HG02610 (cell line): ENCODE data around the gene WIZ.

Source experiments
- ATAC-seq: cut with Tn5 transposase; IDR thresholded peaks from one replicate; pipeline ENCODE4 v1.9.1; 2021; ENCODE audit warnings: mild to moderate bottlenecking, moderate library complexity; ENCODE audit not compliant: unreplicated experiment

The WIZ gene

DNA sequence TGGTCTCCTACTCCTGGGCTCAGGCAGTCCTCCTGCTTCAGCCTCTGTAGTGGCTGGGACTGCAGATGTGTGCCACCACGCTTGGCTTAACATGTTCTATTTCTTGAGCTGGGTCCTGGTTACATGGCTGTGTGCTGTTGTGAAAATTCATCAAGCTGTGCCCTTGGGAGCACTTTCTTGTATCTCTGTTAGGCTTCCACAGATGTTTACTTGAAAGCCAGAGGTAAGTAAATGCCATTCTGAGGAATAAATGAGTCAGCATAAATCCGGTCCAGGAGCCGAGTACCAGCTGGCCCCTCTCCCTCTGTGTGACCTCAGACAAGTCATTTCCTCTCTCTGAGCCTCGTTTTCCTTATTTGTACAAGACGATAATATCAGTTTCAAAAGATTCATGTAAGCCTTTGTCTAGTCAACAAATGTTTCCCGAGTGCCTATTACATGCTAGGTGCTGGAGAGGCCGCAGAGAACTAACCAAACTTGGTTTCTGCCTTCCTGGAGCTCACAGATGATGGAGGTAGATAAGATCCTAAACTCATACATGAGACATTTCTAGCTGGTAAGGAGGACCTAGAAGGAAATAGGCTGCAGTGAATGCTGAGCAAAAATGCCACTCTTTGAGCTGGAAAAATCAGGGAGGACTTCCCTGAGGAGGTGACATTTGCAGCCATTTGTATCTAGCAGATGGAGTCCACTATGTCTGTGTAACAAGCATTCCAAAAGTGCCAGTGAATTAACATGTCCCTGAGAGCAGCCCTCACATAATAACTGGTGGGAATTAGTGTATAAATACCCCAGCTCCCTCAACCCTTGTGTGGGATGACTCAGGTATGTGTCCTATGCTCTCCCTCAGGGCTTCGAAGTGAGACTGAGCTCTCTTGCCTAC is 17.3 kb upstream of the WIZ start:
- peak; percentile 51 for ATAC-seq

DNA sequence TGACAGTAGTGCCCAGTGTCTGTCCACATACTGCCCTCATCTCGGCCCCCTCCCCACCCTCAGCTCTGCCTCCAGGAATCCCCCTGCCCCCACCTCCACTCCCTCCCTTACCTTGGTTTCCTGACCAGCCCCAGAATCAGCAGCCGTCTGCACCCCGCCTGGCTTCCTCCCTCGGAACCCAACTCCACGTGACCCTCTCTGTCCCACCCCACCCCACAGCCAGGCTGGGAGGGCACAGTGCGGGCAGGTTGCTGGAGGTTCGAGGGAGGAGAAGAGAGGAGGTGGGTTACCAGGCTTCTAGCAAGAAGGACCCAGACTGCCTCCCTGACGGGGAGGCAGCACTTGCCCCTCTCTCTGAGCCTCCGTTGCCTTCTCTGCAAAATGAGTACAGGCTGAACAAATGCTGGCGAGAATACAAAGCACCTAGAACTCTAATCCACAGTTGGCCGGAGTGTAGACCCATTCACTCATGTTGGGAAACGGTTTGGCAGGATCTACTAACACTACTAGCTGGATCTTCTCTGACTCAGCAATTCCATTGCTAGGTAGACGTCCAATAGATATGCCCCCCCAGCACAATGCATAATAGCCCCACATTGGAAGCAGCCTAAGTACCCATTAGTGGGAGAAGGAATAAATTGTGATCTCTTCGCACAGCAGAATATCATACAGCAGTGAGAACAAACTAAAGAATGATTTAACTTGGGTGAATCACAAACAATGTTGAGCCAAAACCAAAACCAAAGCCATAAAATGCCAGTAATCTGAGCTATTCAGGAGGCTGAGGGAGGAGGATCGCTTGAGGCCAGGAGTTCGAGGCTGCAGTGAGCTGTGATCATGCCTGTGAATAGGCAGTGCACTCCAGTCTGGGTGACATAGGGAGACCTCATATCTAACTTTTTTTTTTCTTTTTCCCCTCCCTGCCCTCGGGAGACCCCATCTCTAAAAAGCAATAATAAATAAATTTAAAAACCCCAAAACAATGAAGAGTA is 14.9 kb upstream of the WIZ start, which contains the start of gene RASAL3:
RASAL3 (minus strand) TSS at position 151 of the 992 bp plus-strand sequence. CDS start 186 bp downstream, outside the sequence.
- ATAC-seq = peak; percentile 42

DNA sequence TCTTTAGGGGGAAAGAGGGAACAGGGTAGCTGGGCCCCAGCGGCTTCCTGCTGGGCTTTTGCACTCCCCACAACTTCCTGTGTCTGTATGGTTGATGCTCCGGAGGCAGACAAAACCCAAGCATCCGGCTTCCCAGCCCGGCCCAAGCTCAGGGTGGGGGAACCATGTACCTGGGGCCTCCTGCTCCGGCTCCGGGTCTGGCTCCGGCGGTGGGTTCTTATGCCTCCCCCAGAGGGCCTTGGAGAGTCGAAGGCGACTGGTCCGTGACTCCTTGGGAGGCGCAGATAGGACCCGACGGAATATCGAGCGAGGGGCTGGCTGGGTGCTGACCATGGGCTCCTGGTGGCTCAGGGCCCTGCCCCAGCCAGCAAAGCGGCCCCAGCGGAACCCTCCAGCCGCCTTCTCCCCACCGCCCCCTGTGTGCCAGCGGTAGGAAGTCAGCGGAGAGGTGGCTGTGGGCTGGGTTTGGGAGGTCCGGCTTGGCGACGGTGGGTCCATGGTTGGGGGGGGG is 14.2 kb upstream of the WIZ start:
- peak; percentile 45 for ATAC-seq

DNA sequence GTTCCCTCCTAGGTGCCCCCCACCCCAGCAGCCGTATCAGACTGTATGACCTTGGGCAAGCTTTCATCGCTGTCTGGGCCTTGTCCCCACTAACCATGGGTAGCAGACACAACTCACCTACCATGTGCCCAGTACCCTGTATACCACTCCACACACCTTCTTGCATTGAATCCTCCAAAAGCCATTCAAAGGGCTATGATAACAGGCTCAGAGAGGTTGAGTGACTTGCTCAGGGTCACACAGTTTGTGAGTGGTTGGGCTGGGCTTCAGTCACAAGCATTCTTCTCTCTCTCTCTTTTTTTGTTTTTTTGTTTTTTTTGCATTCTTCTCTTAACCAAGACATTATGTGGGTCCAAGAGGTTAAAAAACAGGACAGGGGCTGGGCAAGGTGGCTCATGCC is 11.9 kb upstream of the WIZ start:
- ATAC-seq = no peak

DNA sequence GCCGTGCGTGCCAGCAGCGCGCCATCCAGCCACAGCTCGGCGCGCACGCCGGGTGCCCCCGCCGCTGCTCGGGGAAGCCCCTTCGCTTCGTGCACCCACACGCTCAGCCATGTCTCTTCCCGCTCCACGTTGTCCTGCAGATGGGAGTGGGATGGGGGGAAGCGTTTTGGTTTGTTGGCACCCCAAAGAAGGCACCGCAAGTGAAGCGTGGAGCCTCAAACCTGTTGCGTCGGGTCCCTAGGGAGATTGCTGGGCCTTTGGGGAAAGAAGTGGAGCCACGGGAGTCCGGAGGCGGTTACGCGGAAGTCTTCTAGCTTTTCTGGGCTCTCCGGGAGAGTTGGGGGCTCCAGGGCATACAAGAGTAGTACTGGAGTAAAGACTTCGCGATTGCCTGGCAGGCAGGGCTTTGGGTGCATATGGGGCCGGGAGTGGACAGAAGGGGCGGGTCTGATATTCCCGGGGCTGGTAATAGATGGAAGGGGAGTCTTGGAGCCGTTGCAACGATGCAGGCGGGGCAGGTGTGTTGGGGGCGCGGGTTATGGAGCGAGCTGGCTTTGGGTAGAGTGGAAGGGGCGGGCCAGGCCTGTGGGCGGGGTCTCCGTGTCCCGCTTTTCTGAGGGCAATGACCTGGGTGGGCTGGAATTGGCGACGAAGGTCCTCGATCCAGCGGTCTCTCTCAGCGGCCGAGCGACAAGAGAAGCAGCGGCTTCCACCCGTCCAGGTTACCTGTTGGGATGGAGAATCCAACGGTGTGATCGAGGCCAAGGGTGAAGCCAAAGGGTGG is 8.1 kb upstream of the WIZ start:
- ATAC-seq = no peak

DNA sequence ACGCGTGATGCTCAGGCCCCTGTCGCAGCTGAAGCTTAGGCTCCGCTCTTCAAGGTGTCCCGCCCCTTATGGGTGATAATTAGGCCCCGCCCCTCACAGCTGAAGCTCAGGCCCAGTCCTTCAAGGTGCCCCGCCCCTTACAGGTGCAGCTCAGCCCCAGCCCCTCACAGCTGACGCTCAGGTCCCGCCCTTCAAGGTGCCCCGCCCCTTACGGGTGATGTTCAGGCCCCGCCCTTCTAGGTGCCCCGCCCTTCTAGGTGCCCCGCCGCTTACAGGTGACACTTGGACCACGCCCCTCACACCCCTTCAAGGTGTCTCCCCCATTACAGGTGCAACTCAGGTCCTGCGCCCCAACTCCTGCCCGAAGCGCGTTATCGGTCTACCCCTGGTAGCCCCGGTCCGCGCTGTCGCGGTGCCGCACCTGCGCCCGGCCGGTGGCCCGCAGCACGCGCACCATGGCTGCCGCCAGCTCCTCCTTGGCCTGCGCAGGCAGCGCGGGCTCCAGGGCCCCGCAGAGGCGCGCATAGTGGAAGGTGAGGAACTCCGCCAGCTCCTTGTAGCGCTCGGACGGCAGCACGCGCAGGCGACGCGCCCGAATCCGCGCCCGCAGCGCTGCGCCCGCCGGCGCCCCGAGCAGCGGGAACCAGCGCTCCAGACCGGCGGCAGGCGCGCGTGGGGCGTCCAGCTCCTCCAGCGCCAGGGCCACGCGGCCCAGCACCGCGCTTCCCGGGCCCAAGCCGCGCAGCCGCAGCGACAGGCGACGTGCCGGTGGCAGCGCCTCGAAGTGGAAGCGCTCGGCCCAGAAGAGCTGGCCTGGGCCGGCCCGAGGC is 7.3 kb upstream of the WIZ start:
- no peak for ATAC-seq

DNA sequence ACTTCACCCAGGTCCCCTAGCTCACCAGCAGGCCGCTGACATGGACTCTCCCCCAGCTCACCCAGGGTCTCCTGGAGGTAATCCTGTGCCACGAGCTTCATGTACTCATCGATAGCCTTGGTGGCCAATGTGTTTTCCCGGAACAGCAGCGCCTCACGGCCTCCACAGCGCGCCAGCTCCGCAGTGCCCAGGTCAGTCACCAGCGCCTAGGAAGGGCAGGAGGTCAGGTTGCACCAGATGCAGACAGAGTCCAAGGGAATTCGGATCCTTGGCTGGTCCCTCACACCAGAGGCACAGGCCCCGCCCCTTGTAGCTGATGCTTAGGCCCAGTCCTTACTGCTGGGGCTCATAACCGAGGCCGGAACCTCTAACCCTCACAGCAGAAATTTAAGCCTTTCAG is 6.7 kb upstream of the WIZ start:
- no peak for ATAC-seq

DNA sequence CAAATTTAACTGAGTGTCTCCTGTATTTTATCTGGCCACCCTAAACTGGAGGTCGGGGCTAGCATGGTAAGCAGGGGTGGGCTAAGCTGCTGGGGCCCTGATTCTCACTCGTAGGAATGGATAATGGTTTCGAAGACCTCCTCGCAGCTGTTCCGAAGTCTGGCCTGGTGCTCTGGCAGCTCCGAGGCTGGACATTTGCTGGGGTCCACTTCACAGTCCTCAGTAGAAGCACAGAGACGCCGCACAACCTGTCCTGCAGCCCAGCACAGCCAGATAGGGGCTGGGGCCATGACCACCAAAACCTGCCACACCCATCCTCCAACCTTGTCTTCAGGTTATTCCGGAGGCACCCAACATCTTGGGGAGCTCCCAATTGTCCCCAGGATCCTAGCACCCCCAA is 6.2 kb upstream of the WIZ start:
- no peak for ATAC-seq

DNA sequence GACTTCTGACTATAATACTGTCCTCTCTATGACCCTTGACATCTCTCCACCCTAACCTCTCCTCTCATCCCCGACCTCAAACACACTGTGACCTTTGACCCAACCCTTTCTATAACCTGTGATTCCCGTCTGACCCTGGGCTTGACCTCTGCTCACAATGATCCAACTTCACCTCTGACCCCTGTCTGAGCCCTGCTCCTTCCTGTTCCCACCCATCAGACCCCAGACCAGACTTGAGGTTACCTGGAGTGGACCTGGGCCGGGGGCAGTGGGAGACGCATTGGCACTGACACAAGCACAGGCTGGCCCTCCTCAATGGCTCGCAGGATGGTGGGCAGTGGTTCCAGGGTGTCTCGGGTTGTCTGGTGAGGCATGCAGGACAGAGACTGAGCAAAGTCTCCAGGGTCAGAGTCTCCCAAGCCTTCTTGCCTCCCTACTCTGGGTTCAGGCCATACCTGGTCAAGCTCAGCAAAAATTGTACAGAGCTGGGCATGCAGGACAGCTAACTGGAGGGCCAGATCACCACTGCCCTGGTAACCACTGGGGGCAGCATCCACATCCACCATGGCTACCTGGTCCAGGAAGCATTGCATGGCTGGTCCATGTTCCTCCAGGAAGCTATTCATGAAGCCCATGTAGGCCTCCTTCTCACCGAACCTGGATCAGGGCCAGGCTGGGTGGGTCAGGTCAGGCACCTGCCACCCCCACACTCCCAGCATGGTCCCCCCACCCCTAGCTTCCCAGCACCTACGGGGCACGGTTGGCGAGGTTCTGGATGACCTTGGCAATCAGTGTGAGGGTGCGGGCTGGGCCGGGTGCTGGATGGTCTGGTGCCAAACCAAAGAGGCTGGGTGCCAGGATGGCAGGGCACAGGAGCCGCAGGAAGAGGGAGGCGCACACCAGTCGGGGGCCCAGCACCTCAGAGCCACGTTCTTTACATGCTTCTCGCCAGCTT is 4.4 kb upstream of the WIZ start:
- no peak for ATAC-seq

DNA sequence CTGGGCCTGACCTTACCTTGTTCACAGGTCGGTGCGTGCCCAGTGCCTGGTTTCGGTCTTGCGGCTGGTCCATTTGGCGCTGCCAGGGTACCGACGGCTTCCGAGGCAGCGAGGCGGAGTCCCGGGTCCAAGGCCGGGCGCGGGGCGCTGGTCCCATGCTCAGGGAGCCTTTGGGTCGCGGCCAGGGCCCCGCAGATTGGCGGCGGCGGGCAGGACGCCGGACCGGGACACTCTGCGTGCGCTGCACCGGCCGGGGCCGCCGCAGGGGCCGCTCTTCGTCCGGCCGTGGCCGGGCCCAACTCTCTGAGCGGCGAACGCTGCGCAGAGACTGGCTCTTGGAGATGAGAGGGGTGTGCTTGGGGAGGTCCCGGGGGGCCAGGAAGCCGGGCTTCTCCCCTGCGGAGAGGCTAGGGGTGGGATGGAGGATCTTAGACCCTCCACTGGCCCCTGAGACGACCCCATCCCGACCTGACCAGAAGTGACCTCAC is 3.4 kb upstream of the WIZ start:
- ATAC-seq = no peak

DNA sequence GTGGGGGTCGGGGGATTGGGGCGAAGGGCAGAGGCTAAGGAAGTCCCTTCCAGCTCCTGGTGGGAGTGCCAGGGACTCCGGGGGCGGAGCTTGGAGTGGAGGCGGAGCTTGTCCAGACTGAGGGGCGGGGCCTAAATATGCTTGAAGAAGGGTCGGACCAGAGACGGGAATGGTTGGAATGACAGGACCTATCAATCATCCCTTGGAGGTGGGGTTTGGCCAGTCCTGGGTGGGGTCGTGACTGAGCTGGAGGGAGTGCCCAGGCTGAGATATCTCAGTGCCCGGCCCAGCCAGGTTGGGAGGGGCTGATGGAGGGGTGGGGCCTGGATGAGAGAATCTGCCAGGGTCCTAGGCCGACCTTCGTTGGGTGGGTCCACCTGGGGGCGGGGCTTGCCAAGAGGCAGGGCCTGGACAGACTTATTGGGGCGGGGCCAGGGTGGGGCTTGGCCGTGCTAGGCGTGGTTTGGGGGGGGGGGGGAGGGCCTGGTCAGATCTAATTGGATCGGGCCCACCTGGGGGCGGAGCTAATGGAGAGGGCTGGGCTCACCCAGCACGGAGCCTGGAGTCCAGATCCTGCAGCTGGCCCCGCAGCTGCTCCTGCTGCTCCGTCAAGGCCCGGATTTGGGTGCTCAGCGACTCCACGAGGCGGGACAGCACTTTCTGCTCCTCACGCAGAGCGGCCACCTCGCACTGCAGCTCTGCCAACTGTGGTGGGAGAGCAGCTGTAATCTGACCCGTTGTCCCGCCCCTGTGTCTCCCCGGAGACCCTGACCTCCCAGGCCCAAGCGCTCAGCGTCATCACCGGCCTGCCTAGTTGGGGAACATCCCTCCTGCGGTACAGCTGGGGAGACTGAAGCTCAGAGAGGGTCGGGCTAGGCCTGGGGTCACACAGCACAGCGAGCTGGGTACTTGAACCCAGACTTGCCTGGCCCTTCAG is 2.6 kb upstream of the WIZ start:
- no peak for ATAC-seq

DNA sequence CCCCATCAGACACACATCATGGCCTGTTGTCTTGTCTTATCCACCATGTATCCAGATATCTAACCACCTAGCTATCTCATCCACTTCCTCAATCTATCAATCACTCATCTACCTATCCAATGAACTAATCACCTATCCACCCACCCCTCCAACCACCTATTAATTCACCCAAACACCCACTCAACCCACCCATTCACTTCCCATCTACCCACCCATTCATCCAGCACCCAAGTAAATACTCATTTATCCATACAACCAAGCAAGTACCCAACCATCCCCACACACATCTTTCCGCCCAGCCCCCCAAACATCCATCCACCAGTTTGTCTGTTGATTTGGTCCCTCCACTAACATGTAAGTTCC is 753 bp upstream of the WIZ start:
- ATAC-seq = no peak

DNA sequence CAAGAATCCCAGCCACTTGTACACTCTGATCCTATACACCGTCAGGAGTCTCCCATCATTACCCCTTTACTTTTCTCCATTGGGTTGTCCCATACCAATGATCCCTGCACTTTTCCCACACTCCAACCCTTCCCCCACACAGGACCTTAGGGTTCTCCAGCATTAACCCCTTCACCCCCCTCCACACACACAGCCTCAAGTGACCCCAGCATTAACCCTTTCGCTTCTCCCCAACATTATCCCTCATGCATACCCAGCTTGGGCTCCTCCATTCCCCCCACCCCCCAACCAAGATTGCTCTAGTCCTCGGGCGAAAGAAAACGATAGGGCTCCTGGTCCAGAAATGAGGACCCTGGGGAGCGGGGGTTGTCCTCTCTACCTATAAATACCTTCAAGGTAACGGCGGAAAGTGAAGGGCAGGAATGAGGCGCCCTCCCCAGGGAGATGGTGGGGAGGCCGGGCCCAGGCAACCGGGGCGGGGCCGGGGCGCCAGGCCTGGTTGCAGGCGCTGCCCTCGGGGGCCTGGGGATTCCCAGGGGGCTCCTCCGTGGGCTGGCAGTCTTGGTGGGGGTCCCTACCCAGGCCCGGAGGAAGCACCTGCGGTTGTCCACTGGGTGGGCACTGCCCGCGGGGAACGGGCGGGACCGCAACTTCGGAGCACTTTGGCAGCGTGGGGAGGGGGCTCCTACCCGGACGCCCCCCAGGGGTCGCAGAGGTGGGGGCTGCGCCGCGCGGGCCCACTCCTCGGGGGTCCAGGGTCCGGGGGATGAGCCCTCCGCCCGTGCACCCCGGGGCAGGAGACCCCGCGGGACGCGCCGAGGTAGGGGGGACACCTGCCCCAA is 757 bp downstream of the WIZ start:
- ATAC-seq = peak; percentile 9

DNA sequence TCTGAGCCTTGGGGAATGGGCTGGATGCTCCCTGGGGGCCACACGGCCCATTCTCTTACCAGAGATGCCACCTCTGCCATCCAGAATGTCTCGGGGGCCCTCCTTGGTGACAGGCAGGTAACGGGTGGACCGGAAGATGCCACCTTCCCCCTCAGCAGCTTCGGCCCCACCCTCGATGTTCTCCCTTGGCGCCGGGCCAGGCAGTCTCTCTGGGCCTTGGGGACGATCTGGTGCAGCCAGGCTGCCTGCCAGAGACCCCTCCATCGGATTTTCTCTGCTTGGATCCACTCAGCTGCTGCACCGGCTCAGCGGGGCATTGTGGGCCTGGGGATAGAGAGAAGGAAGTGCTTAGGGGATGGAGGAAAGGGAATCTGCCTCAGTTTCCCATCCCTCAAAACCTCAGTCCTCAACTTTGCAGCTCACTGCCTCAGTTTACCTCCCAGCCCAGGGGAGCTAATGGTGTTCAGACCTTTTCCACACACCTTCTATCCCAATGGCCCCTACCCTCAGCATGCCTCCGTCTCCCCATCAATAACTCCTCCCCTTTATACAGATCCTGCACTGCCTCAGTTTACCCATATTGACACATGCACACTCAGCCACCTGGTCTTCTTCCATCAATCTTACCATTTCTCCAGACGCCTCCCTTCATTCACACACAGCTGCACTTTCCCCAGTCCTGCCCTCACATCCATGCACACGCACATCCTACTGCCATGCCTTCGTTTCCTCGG is 1.5 kb downstream of the WIZ start:
- ATAC-seq = no peak

DNA sequence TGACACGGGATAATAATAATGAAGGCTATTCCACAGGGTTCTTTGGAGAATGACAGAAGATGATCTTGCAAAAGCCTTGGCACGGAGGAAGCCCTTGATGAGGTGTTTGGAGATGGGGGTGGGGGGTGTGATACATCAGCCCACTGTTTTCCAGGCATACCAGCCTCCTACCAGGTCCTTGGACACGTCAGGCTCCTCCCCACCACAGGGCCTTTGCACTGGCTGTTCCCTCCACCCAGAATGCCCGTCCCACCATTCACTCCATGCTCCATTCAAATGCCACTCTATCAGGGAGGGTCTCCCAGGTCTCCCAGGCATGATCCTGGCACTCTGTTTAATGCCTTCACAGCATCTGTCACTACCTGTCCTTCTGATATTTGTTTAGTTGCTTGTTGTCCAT is 2.7 kb downstream of the WIZ start:
- ATAC-seq = no peak

DNA sequence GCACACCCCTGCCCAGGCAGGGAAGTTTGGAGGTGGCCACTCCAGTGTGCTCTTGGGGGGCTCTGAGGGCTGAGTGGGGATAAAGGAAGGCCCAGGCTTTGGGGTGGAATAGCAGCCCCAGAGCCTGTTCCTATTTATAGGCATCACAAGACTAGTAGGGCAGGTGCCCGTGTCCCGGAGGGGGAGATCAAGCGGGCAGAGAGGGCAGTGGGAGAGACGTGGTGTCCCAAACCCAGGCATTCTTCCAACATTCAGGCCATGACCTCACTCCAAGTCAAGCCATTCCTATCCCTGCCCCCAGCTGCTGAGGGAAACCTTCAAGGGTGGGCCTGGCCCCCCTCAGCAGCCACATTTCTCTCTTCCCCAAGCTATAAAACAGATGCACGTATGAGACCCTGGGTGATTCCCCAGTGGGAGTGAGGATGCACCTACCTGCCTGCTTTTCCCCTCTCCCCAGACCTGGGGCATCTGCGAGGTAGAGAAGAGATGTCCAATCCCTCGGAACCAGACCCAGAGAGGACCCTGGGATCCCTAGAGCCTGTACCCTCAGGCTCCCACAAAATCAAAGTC is 3.9 kb downstream of the WIZ start:
- ATAC-seq = no peak
